Fibroblast of lung (primary cell): Measurements from ENCODE around the gene SDK2.

Experiments used
- CTCF ChIP-seq, 2 donors: IDR thresholded peaks in 1 of 2; conservative IDR thresholded peaks in 1 of 2; 1 replicate in 1 of 2; 2 replicates in 1 of 2; pipeline ENCODE4 v1.5.1; 2011 to 2012; ENCODE audit warnings: low read length in 2 of 2, control low read depth in 1 of 2, inconsistent platforms in 1 of 2, low read depth in 1 of 2, mild to moderate bottlenecking in 1 of 2
- EZH2 ChIP-seq: IDR thresholded peaks from 2 replicates; pipeline ENCODE4 v1.5.1; 2012; ENCODE audit warnings: low read length, control low read depth, mild to moderate bottlenecking; ENCODE audit errors: missing control alignments

DNA sequence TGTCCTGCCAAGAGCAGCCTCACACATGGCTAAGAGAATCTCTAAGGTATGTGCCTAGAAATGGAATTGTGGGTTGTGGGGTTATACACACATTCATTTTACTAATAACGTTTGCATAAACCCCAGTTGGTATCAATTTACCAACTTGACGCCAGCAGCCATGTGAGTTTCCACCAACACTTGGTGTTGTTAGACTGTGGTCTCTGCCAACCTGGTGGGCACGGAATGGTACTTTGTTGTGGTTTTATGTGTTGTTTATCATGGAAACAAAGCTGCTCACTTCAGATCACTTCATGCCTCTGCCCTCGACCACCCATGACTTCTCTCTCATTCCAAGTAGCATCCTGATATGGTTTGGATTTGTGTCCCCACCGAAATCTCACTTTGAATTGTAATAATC lies 180.4 kb downstream of the SDK2 start:
- TF ChIP-seq CTCF (conservative IDR thresholded peaks at IDR 0.05 in 1 of 2, IDR thresholded peaks at IDR 0.05 in 1 of 2; ENCODE audit: low read depth in 1 of 2, low read length in 2 of 2) (no peak), EZH2 (no peak)
